Measurements from ENCODE around the gene SPEM1. TPM values are rescaled to one million over a fixed set of nuclear protein-coding genes. Genes with fewer than 3 reads are reported as not detected.

SPEM1 gene
- total RNA-seq, 2 experiments from 2014 or later: 0.36 TPM; not detected in 1

- Mint-ChIP-seq H3K4me3 (peak within 1 kb of the TSS; percentile 58), H3K27ac (peak within 1 kb of the TSS; percentile 76), H3K27me3 (peaks cover 2% of the 10 kb centered on the region), H3K36me3 (ENCODE audit: low read depth) (no peaks in the 10 kb centered on the region), H3K9me3 (no peaks in the 10 kb centered on the region), H3K4me1 (ENCODE audit: low read depth) (peaks cover 14% of the 10 kb centered on the region)
- intact Hi-C loops (cut with micrococcal nuclease): no loop called here
- ChIA-PET POLR2A (interaction anchor here (1.0 to 1.8 kb wide), 4 partner anchors 9 to 94 kb away, joined by 3 to 5 read pairs (median 4); no protein-coding TSS in a partner anchor), CTCF (no interaction called here)
- DNase-seq (peak; percentile 12), ATAC-seq (no peak)
- no peak for TF ChIP-seq CTCF (IDR thresholded peaks at IDR 0.05)
Measured at GRCh38 chr17:7407485-7408251, 12.5 kb upstream of the SPEM1 start, which contains the start of gene NLGN2. TSS of gene NLGN2 (plus strand) at chr17:7407845. CDS start at chr17:7408256, 411 bp downstream.

DNA sequence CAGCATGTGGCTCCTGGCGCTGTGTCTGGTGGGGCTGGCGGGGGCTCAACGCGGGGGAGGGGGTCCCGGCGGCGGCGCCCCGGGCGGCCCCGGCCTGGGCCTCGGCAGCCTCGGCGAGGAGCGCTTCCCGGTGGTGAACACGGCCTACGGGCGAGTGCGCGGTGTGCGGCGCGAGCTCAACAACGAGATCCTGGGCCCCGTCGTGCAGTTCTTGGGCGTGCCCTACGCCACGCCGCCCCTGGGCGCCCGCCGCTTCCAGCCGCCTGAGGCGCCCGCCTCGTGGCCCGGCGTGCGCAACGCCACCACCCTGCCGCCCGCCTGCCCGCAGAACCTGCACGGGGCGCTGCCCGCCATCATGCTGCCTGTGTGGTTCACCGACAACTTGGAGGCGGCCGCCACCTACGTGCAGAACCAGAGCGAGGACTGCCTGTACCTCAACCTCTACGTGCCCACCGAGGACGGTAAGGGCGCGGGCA, 11.8 kb upstream of the SPEM1 start:
- ChIA-PET CTCF (no interaction called here), POLR2A (interaction anchor here (1.3 to 1.4 kb wide), 2 partner anchors 17 to 28 kb away, joined by 4 read pairs; partner anchors contain the start of gene SPEM2)
- no peak for ATAC-seq
- peaks cover 9% of the 10 kb centered on the region for H3K4me1 Mint-ChIP-seq (ENCODE audit: low read depth)
- H3K4me3 Mint-ChIP-seq: peak overlapping the region; percentile 38
- H3K27me3 Mint-ChIP-seq: peaks cover 2% of the 10 kb centered on the region
- no peak for TF ChIP-seq CTCF (IDR thresholded peaks at IDR 0.05)
- H3K36me3 Mint-ChIP-seq (ENCODE audit: low read depth): no peaks in the 10 kb centered on the region
- intact Hi-C loops (cut with micrococcal nuclease): no loop called here
- peak overlapping the region; percentile 38 for H3K27ac Mint-ChIP-seq
- peak; percentile 51 for DNase-seq
- no peaks in the 10 kb centered on the region for H3K9me3 Mint-ChIP-seq

- H3K27ac Mint-ChIP-seq: peak overlapping the region; percentile 31
- POLR2A ChIA-PET: interaction anchor here (1.1 to 1.4 kb wide), 3 partner anchors 10 to 28 kb away, joined by 3 to 4 read pairs (median 4); partner anchors contain the start of gene SPEM2
Measured at GRCh38 chr17:7408863-7409262, 11.3 kb upstream of the SPEM1 start.

GRCh38 chr17:7409716-7410115, 10.4 kb upstream of the SPEM1 start:
- no peak for ATAC-seq

More at GRCh38 chr17:7408863-7409262, 11.3 kb upstream of the SPEM1 start:
- TF ChIP-seq CTCF (IDR thresholded peaks at IDR 0.05): no peak
- H3K4me3 Mint-ChIP-seq: peak overlapping the region; percentile 41
- H3K36me3 Mint-ChIP-seq (ENCODE audit: low read depth): no peaks in the 10 kb centered on the region
- intact Hi-C loops (cut with micrococcal nuclease): no loop called here
- ATAC-seq (no peak), DNase-seq (peak; percentile 25)
- peaks cover 9% of the 10 kb centered on the region for H3K4me1 Mint-ChIP-seq (ENCODE audit: low read depth)
- no peaks in the 10 kb centered on the region for H3K9me3 Mint-ChIP-seq
- peaks cover 2% of the 10 kb centered on the region for H3K27me3 Mint-ChIP-seq
- CTCF ChIA-PET: no interaction called here

More at GRCh38 chr17:7409716-7410115, 10.4 kb upstream of the SPEM1 start:
- no peaks in the 10 kb centered on the region for H3K9me3 Mint-ChIP-seq
- no peaks in the 10 kb centered on the region for H3K36me3 Mint-ChIP-seq (ENCODE audit: low read depth)
- ChIA-PET CTCF (no interaction called here), POLR2A (interaction anchor here (1.1 to 1.4 kb wide), 3 partner anchors 9 to 27 kb away, joined by 3 to 4 read pairs (median 4); partner anchors contain the start of gene SPEM2)
- DNase-seq: no peak
- TF ChIP-seq CTCF (IDR thresholded peaks at IDR 0.05): no peak
- H3K4me3 Mint-ChIP-seq: no peak overlapping the region
- intact Hi-C loops (cut with micrococcal nuclease): no loop called here
- peaks cover 9% of the 10 kb centered on the region for H3K4me1 Mint-ChIP-seq (ENCODE audit: low read depth)
- H3K27ac Mint-ChIP-seq: no peak overlapping the region
- peaks cover 2% of the 10 kb centered on the region for H3K27me3 Mint-ChIP-seq

Measured in activated CD8-positive, alpha-beta T cell treated with anti-CD3 and anti-CD28 coated beads for 36 hours (primary cell).